Colonic mucosa (tissue), 4 donors: ENCODE data around the gene MED13L. TPM values are rescaled to one million over a fixed set of nuclear protein-coding genes. Genes with fewer than 3 reads are reported as not detected.

Source experiments
- DNase-seq: peaks from one replicate; pipeline ENCODE4 v3.0.0-alpha.2; 2020
- H3K27ac ChIP-seq: fragments of 200-600 bp; one replicate; pipeline ENCODE4 v1.8.0; 2021
- H3K27me3 ChIP-seq: fragments of 200-600 bp; one replicate; pipeline ENCODE4 v1.8.0; 2021
- H3K36me3 ChIP-seq: fragments of 200-600 bp; one replicate; pipeline ENCODE4 v1.8.0; 2021
- H3K4me1 ChIP-seq: fragments of 200-600 bp; one replicate; pipeline ENCODE4 v1.8.0; 2021; ENCODE audit warnings: mild to moderate bottlenecking
- H3K4me3 ChIP-seq: fragments of 200-600 bp; one replicate; pipeline ENCODE4 v1.8.0; 2021
- H3K9ac ChIP-seq, 2 donors: one replicate each; pipeline ENCODE4 v1.7.0; 2013; ENCODE audit warnings: control low read depth in 2 of 2, low read depth in 2 of 2, low read length in 2 of 2
- H3K9me3 ChIP-seq: fragments of 200-600 bp; one replicate; pipeline ENCODE4 v1.8.0; 2021
- intact Hi-C: fragments of 100-400 bp; cut with DNase I; formaldehyde crosslinking; loops from one replicate; pipeline ENCODE4 v1.14.1; 2022
- total RNA-seq, 2 donors: library from RNA; stranded (reverse); fragmentation: NEBNext Ultra II Directional in 1 of 2; extraction: Animal tissue kit (Norgen Biotek cat#: 25700) in 1 of 2; gene quantifications; one replicate each; pipeline ENCODE4 v1.2.1, GENCODE V29; 2021
- TF ChIP-seq, protein P1 (sequence below): fragments of 200-600 bp; IDR thresholded peaks from one replicate; pipeline ENCODE4 v1.8.0; 2022; ENCODE audit warnings: antibody characterized with exemption, mild to moderate bottlenecking
- donor health status: healthy.
- donor health status: DM: no; HTN: no; CAD: no.
- donor health status: DM: no; HTN: no; CAD: no.

MED13L gene
- total RNA-seq, 2 donors from 2014 or later, result 73.8 to 92.6 TPM

DNA sequence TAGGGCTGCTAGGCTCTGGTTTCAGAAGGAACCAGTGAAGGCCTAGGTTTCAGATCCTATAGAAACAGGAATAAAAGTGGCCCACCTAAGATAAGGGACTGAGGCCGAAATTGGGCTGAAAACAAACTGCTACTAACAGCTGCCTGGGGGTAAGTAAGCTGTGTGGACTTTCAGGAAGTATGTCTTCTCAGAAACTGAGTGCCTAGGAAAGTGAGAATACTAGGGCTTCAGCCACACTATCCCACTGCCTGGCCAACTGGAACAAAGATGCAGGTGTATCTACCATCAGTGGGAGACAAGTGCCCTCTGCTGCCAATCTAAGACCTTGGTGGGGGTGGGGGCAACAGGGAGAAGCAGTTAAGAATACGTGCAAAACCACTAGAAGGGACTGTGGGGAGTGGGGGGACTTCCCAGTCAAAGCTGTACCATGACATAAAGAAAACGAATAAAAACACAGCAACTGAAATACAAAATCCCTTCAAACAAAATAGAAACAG is 82.5 kb downstream of the MED13L start:
- no peak for DNase-seq

GRCh38 chr12:116189692-116190091 is 87.8 kb downstream of the MED13L start:
- no peak for DNase-seq
- TF ChIP-seq, protein P1, sequence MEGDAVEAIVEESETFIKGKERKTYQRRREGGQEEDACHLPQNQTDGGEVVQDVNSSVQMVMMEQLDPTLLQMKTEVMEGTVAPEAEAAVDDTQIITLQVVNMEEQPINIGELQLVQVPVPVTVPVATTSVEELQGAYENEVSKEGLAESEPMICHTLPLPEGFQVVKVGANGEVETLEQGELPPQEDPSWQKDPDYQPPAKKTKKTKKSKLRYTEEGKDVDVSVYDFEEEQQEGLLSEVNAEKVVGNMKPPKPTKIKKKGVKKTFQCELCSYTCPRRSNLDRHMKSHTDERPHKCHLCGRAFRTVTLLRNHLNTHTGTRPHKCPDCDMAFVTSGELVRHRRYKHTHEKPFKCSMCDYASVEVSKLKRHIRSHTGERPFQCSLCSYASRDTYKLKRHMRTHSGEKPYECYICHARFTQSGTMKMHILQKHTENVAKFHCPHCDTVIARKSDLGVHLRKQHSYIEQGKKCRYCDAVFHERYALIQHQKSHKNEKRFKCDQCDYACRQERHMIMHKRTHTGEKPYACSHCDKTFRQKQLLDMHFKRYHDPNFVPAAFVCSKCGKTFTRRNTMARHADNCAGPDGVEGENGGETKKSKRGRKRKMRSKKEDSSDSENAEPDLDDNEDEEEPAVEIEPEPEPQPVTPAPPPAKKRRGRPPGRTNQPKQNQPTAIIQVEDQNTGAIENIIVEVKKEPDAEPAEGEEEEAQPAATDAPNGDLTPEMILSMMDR, result no peak
- Histone ChIP-seq H3K4me1 (no peaks in the 10 kb centered on the region), H3K27me3 (no peaks in the 10 kb centered on the region), H3K9me3 (no peaks in the 10 kb centered on the region), H3K4me3 (no peak overlapping the region), H3K36me3 (no peaks in the 10 kb centered on the region), H3K27ac (no peak overlapping the region), H3K9ac (no peak overlapping the region)
- intact Hi-C loops, result no loop called here

More for the DNA sequence above, 82.5 kb downstream of the MED13L start:
- no peaks in the 10 kb centered on the region for H3K27me3 ChIP-seq
- no peaks in the 10 kb centered on the region for H3K36me3 ChIP-seq
- H3K27ac ChIP-seq, result no peak overlapping the region
- intact Hi-C loops, result no loop called here
- TF ChIP-seq, protein P1, result no peak
- H3K4me3 ChIP-seq, result no peak overlapping the region
- H3K4me1 ChIP-seq, result peaks cover 8% of the 10 kb centered on the region
- H3K9me3 ChIP-seq, result no peaks in the 10 kb centered on the region
- H3K9ac ChIP-seq, result no peak overlapping the region

GRCh38 chr12:116188581-116188980 is 88.9 kb downstream of the MED13L start:
- no peaks in the 10 kb centered on the region for H3K9me3 ChIP-seq
- no peak overlapping the region for H3K9ac ChIP-seq
- no peaks in the 10 kb centered on the region for H3K4me1 ChIP-seq
- no peaks in the 10 kb centered on the region for H3K27me3 ChIP-seq
- no peak for DNase-seq
- TF ChIP-seq, protein P1, result no peak
- H3K4me3 ChIP-seq, result no peak overlapping the region
- no peak overlapping the region for H3K27ac ChIP-seq
- no peaks in the 10 kb centered on the region for H3K36me3 ChIP-seq
- intact Hi-C loops, result no loop called here

- H3K36me3 ChIP-seq, result no peaks in the 10 kb centered on the region
- no peak overlapping the region for H3K4me3 ChIP-seq
- no peak overlapping the region for H3K27ac ChIP-seq
- TF ChIP-seq, protein P1, result no peak
- no peaks in the 10 kb centered on the region for H3K9me3 ChIP-seq
- no peaks in the 10 kb centered on the region for H3K27me3 ChIP-seq
- intact Hi-C loops, result no loop called here
- no peak for DNase-seq
- no peaks in the 10 kb centered on the region for H3K4me1 ChIP-seq
- H3K9ac ChIP-seq, result no peak overlapping the region
Observed at GRCh38 chr12:116187151-116187511, 90.4 kb downstream of the MED13L start.

- Histone ChIP-seq H3K27me3 (no peaks in the 10 kb centered on the region), H3K36me3 (no peaks in the 10 kb centered on the region), H3K4me1 (no peaks in the 10 kb centered on the region), H3K4me3 (no peak overlapping the region), H3K9me3 (no peaks in the 10 kb centered on the region), H3K9ac (no peak overlapping the region), H3K27ac (no peak overlapping the region)
- TF ChIP-seq, protein P1, result no peak
- DNase-seq, result no peak
- intact Hi-C loops, result no loop called here
Observed at GRCh38 chr12:116186482-116187150, 90.9 kb downstream of the MED13L start.
